Hypothalamus (tissue), 51 donors: Measurements from ENCODE around the gene TSPEAR.

Source experiments
- DNase-seq, 51 donors: peaks; one replicate each; lab custom pipeline; 2025; lab: John Stamatoyannopoulos, UW

TSPEAR gene

GRCh38 chr21:44711327-44712202 is at the start of gene TSPEAR:
Gene TSPEAR, minus strand, starts transcription at chr21:44711572. Its CDS starts 58 bp downstream, at chr21:44711514.
- DNase-seq = no peak

- DNase-seq = no peak
Observed at GRCh38 chr21:44760376-44760775, 49.0 kb upstream of the TSPEAR start.

GRCh38 chr21:44759628-44760285 is 48.4 kb upstream of the TSPEAR start:
- no peak for DNase-seq

- DNase-seq = no peak
Observed at GRCh38 chr21:44758781-44759627, 47.6 kb upstream of the TSPEAR start.

GRCh38 chr21:44758141-44758561 is 46.8 kb upstream of the TSPEAR start:
- no peak for DNase-seq

GRCh38 chr21:44757731-44758130 is 46.4 kb upstream of the TSPEAR start:
- DNase-seq = no peak

- DNase-seq = no peak
Observed at GRCh38 chr21:44756423-44757185, 45.2 kb upstream of the TSPEAR start.

- no peak for DNase-seq
Observed at GRCh38 chr21:44755227-44755626, 43.9 kb upstream of the TSPEAR start.

- DNase-seq = no peak
Observed at GRCh38 chr21:44753357-44753756, 42.0 kb upstream of the TSPEAR start.

GRCh38 chr21:44752671-44753235 is 41.4 kb upstream of the TSPEAR start:
- no peak for DNase-seq

GRCh38 chr21:44751799-44752636 is 40.6 kb upstream of the TSPEAR start:
- DNase-seq = no peak

- no peak for DNase-seq
Observed at GRCh38 chr21:44751186-44751798, 39.9 kb upstream of the TSPEAR start.

- no peak for DNase-seq
Observed at GRCh38 chr21:44750675-44751025, 39.3 kb upstream of the TSPEAR start.

- DNase-seq = no peak
Observed at GRCh38 chr21:44749759-44750674, 38.6 kb upstream of the TSPEAR start.

- no peak for DNase-seq
Observed at GRCh38 chr21:44749116-44749758, 37.9 kb upstream of the TSPEAR start.

GRCh38 chr21:44748621-44749020 is 37.2 kb upstream of the TSPEAR start:
- DNase-seq = no peak
